Adrenal gland (tissue), 5 donors: ENCODE data around the gene SNX30.

Experiments used
- POLR2A ChIP-seq, 2 donors: fragments of 450-650 bp; IDR thresholded peaks; one replicate each; pipeline ENCODE4 v1.6.1; 2017; ENCODE audit warnings: antibody characterized with exemption in 2 of 2, mild to moderate bottlenecking in 2 of 2, moderate library complexity in 1 of 2
- TF ChIP-seq, protein P1 (sequence below), 6 experiments: fragments of 450-650 bp in 4 of 6; fragments of 200-600 bp in 2 of 6; sonication (generic) in 1 of 6; IDR thresholded peaks; 1 replicate in 5 of 6; 2 replicates in 1 of 6; pipeline versions ENCODE4 v1.5.1 to v1.8.0; 2016 to 2021; ENCODE audit warnings: antibody characterized with exemption in 6 of 6, mild to moderate bottlenecking in 2 of 6, moderate library complexity in 1 of 6
- donor health status: DM: no; HTN: no; CAD: no.

DNA sequence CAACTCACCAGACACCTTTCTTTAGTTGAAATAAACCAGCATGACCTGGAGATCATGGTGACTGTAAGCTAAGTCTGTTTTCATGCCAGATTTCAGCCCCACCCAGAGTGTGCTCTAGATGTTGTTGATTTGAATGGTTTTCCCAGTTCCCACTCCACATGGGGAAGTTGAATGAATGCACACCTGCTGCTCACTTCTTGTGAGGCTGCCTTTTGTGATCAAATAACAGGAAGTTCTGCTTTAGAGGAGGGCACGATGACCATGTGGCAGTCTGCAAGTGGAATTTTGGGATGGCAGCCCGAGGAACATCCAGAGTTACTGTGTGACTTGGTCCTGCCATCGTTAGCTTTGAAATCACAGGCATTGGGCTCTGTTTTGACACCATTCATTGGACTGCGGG lies 121.5 kb downstream of the SNX30 start:
- TF ChIP-seq, protein P1, sequence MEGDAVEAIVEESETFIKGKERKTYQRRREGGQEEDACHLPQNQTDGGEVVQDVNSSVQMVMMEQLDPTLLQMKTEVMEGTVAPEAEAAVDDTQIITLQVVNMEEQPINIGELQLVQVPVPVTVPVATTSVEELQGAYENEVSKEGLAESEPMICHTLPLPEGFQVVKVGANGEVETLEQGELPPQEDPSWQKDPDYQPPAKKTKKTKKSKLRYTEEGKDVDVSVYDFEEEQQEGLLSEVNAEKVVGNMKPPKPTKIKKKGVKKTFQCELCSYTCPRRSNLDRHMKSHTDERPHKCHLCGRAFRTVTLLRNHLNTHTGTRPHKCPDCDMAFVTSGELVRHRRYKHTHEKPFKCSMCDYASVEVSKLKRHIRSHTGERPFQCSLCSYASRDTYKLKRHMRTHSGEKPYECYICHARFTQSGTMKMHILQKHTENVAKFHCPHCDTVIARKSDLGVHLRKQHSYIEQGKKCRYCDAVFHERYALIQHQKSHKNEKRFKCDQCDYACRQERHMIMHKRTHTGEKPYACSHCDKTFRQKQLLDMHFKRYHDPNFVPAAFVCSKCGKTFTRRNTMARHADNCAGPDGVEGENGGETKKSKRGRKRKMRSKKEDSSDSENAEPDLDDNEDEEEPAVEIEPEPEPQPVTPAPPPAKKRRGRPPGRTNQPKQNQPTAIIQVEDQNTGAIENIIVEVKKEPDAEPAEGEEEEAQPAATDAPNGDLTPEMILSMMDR (IDR thresholded peaks at IDR 0.05) = no peak
- TF ChIP-seq POLR2A (IDR thresholded peaks at IDR 0.05) = no peak
